GM21515 (cell line): ENCODE results near the gene LANCL3.
"Not testable (repeated sequence)": the region's sequence is repeated elsewhere in the genome, so short reads cannot be mapped to it uniquely, and the experiment has no call there.

Experiments used
- ATAC-seq: cut with Tn5 transposase; IDR thresholded peaks from one replicate; pipeline ENCODE4 v1.9.1; 2021; ENCODE audit not compliant: unreplicated experiment

Gene LANCL3

DNA sequence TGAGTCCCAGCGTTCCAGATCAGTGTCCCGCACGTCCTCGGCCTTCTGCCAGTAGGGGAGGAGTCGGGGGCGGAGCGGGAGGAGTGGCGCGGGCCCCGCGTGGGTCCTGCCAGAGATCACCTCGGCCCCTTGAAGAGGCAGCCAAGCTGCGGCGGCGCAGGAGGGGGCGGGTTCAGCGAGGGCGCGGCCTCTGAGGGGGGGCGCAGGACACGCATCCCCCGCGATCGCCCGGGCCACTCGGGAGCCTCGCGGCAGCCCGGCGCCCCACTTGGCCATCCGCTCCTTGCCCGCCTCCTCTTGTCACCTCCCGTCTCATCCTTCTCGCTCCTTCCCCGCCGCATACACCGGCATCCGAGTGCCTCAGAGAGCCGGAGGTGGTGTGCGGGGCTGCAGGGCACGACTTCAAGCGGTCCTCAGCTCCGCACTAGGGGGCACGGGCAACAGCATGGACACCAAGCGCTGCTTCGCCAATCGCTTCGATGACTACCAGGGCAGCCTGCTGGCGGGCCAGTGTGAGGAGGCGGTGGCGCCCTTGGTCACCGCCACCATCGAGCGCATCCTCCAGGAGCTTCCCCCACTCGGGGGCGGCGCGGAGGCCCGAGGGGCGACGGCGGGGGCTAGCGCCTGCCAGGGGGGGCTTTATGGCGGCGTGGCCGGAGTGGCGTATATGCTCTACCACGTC lies at the start of gene LANCL3:
Gene LANCL3, plus strand, starts transcription at position 236 of the 682 bp plus-strand sequence. Its CDS starts 210 bp downstream, at position 446.
- ATAC-seq = not testable (repeated sequence)

DNA sequence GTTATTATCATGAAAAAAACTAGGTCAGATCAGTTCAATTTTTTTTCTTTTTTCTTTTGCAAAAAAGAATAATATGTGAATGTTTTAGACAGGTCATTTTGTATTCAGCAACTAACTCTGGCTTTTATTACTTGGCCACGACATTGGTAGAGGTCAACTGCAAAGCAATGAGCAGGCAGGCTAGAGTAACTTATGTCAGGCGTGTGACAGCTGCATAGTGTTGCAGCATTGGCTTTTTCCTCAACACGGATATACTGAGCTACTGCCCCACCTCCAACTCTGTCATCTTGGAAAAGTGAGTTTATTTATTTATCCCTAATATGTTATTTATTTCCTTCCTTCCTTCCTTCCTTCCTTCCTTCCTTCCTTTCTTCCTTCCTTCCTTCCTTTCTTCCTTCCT lies 47.8 kb upstream of the LANCL3 start:
- not testable (repeated sequence) for ATAC-seq

DNA sequence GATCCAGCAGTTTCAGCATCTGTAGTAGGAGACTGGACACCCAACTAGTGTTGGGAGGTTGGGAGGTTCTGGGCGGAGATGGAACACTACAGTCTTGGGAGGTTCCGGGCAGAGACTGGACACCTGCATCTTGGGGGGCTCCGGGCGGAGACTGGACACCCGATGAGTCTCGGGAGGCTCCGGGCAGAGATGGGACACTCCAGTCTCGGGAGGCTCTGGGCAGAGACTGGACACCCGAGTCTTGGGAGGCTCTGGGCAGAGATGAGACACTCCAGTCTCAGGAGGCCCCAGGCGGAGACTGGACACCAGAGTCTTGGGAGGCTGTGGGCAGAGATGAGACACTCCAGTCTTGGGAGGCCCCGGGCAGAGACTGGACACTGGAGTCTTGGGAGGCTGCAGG lies 29.5 kb upstream of the LANCL3 start:
- ATAC-seq = no peak

DNA sequence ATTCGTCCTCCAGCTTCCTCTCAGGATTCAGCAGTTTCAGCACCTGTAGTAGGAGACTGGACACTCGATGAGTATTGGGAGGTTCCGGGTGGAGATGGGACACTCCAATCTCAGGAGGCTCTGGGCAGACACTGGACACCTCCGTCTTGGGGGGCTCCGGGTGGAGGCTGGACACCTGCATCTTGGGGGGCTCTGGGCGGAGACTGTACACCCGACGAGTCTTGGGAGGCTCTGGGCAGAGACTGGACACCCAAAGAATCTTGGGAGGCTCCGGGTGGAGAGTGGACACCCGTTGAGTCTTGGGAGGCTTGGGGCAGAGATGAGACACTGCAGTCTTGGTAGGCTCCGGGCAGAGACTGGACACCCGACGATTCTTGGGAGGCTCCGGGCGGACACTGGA lies 28.7 kb upstream of the LANCL3 start:
- no peak for ATAC-seq

DNA sequence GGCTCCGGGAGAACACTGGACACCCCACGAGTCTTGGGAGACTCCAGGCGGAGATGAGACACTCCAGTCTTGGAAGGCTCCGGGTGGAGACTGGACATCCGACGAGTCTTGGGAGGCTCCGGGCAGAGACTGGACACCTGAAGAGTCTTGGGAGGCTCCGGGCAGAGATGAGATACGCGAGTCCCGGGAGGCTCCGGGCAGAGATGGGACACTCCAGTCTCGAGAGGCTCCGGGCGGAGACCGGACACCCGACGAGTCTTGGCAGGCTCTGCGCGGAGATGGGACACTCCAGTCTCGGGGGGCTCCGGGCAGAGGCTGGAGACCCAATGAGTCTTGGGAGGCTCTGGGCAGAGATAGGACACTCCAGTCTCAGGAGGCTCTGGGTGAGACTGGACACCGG lies 28.1 kb upstream of the LANCL3 start:
- no peak for ATAC-seq

DNA sequence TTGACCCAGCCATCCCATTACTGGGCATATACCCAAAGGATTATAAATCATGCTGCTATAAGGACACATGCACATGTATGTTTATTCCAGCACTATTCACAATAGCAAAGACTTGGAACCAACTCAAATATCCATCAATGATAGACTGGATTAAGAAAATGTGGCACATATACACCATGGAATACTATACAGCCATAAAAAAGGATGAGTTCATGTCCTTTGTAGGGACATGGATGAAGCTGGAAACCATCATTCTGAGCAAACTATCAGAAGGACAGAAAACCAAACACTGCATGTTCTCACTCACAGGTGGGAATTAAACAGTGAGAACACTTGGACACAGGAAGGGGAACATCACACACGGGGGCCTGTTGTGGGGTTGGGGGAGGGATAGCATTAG lies 26.9 kb upstream of the LANCL3 start:
- not testable (repeated sequence) for ATAC-seq

DNA sequence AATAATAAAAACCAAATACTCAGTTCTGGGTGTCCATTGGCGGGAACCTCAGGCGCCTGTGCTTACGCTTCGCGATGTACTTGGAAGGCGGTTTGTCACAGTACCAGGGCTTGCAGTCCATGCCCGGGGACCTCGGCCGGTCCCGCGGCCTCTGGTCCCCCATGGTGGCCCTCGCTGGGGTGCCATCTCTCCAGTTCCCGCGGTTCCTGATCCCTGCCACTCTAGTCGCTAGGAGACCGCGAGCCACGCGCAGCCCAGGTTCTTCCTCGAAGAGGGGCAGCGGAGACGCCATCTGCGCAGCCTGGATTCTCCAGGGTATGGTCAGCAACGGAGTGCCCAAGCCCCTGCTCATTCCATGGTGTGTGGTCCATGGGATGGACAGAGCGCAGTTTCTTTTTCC lies 26.4 kb upstream of the LANCL3 start:
- no peak for ATAC-seq

DNA sequence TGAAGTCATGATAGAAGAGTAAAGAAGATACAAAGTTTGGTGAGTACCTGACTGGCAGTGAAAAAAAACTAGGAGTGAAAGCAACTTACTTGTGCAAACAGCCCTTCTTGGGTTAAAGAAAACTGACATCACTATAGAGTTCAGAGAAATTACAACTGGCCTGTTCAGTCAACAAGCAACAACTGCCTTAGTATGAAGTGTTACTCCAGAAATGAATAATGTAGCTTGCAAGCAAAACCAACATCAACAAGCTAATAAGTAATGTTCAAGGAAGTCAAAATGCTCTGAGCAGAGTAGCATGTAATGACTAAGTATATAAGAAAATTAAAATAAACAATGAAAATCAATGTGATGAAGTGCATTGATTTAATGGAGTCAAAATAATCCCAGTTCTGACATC lies 21.8 kb upstream of the LANCL3 start:
- ATAC-seq = not testable (repeated sequence)

DNA sequence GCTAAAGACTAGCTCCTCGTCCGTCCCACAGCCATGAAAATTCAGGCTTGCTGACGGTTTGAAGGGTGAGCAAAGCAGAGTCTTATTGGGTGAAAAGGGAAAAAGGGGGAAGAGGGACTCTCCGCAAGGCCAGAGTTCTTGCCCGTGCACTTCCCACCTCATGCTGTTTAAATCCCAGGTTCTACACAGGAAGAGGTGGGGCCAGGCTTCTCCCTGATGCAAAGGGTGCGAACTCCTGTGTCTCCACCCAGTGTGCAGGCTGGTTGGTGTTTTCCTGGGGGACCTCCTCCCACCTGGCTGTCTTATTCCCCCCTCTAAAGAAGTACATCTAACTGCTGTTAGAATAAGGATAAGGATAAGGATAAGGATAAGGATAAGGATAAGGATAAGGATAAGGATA lies 18.0 kb upstream of the LANCL3 start:
- no peak for ATAC-seq

DNA sequence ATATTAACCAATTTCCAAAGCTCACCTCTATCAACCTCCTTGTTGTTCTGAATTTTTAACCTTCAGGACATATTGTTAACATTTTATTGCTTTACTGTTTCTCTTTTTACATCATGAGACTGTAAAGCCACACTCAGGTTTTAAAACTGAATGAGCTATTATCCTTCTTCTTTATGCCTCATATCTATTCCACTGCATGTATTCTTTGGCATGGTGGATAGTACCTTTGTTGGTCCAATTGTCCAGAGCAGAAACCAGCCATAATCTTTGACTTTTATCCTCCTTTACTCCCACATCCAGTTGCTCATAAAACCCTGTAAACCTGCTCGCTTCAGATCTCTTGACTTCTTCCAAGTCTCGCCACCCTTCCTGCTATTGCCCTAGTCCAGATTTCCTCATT lies 6.2 kb upstream of the LANCL3 start:
- not testable (repeated sequence) for ATAC-seq

DNA sequence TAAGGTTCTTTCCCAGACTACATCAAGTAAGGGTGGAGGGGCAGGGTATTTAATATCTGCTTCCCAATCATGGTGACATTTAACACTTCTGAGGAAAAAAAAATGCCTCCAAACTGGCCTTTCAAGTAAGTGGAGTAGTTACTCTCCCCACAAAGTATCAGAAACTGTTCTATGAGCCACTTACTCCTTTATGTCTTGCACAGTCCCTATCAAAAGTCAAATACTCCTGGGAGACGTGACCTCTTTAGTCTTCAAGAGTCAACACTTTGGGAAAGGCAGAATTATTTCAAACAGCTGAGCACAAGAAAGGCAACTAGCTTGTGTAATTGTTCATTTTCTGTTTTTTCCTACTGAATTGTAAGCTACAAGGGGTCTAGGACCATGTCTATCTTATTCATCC lies 1.1 kb upstream of the LANCL3 start:
- ATAC-seq = not testable (repeated sequence)

DNA sequence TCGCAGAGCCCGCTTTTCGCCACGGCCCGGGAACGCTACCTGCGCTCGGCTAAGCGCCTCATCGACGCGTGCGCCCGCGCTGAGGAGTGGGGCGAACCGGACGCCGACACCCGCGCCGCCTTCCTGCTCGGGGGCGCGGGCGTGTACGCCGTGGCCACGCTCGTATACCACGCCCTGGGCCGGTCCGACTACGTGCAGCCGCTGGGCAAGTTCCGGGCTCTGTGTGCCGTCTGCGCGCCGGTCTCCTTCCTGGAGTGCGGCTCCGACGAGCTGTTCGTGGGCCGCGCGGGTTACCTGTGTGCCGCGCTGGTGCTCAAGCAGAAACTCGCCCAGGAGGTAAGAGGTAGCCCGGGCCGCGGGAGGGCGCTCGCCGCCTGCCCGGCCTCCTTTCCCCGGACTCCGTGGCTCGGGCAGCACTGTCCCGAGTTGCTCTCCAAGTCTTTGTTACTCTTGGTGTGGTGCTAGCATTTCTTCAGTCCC lies 687 bp downstream of the LANCL3 start:
- not testable (repeated sequence) for ATAC-seq

DNA sequence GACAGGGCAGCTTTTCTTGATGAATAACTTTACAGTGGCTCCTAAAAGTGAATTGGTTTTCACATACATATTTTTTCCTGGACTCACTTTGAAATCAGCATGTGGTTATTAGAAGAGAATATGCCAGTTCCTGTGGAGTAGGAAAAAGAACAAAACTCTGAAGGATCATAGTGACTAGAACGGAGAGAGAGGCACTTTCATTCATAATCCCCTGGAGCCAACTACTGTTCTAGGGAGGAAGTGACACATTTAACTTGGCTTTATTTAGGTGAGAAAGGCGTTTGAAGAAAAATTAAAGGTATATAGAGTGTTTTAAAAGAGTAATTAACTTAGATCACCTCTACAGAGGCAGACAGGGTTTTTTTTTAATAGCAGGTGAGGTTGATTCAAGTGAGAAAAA lies 1.7 kb downstream of the LANCL3 start:
- ATAC-seq = not testable (repeated sequence)

DNA sequence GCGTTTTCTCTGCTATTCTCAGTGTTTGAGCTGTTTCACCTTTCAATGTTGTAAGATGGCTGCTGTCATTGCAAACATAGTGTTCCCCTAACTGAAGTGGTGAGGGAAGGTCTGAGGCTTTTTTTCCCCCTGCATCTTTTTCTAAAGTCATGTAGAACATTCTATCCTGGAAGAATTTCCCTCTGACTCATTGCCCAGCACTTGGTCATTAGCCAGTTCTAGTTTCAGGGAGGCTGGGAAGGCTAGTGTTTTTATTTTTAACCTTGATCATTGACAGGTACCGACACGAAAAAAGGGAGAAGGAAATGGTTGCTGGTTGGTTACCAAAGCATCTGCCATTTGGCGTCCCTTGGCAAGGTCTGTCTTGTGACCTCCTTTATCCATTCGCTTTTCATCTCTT lies 6.6 kb downstream of the LANCL3 start:
- ATAC-seq = no peak

DNA sequence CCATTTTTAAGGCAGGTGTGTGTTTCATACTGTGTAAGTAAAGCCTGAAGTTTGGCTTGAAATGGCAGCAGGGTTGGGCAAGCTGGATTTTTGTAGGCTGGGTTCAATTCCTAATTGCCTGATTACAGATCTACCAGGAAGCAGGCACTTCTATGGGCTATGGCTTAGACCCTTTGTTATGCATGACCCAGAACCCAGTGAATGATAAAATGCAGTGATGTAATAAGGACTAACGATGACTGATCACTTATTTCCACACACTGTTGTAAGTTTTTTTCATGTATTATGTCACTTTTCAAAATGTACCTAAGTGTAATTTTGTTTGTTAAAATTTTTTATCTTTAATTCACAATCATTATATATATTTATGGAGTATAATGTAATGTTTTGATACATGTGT lies 8.6 kb downstream of the LANCL3 start:
- no peak for ATAC-seq

DNA sequence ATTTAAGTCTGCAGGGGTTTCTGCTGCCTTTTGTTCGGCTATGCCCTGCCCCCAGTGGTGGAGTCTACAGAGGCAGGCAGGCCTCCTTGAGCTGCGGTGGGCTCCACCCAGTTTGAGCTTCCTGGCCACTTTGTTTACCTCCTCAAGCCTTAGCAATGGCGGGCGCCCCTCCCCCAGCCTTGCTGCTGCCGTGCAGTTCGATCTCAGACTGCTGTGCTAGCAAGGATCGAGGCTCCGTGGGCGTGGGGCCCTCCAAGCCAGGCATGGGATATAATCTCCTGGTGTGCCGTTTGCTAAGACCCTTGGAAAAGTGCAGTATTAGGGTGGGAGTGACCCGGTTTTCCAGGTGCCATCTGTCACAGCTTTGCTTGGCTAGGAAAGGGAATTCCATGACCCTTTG lies 15.9 kb downstream of the LANCL3 start:
- not testable (repeated sequence) for ATAC-seq

DNA sequence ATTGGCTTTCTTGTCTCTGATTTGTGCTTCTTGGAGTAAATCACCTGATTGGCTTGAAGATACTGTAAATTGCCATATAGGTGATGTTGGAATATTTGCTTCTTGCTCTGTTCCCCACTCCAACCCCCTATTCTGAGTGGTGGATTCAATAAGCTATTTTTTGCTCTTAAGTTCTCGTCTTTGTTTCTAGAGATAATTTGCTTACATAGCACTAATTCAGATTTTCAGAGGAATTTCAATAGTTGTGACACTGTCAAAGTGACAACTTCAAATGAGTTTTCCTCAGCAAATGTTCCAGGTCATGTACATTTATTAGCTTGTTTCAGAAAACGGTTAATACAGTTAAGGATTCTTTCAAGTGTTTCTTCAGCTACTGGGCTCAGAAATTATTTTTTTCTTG lies 18.6 kb downstream of the LANCL3 start:
- ATAC-seq = no peak

DNA sequence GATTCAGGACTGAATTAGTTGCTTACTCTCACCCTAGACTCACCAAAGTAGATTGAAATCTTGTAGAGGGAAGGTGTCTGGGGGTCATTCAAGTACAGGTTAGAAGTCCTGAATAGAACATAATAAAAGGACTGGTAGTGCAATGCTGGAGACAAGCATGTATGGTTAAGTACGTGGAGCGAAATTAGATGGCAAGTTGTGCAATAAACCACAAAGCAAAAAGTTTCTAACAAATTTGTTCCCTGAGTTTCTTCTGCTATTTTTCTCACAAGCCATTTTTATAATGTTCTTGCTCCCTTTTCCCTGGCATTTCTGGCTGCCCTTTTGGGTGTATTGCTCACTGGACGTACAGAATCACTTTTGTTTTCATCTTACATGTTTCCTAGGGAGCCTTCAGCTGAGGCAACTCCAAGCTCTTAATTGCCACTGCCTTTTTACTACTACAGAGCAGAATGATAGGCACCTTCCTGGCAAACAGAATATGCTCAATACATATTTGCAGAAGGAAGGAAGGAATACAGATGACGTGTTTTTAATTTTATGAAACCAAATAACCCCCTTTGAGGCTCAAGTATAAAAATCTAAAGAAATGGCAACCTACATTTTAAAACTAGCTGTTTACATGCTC lies 23.4 kb downstream of the LANCL3 start:
- no peak for ATAC-seq

DNA sequence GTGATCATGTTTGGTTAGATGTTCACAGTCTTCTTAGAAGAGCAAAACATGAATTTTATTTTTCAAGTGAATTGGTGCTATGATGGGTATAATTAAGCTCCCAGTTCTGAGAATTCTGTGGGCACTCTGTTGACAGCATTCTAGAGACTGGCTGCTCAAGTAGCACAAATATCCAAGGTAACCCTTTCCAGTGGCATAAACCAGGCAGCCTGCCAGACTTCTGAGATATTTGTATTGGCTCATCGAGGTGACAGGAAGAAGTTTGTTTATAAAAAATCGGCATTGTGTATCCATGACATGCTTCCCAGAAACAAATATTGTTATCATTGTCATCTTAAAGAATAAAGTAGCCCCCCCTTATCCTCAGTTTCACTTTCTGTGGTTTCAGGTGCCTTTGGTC lies 28.3 kb downstream of the LANCL3 start:
- ATAC-seq = no peak

DNA sequence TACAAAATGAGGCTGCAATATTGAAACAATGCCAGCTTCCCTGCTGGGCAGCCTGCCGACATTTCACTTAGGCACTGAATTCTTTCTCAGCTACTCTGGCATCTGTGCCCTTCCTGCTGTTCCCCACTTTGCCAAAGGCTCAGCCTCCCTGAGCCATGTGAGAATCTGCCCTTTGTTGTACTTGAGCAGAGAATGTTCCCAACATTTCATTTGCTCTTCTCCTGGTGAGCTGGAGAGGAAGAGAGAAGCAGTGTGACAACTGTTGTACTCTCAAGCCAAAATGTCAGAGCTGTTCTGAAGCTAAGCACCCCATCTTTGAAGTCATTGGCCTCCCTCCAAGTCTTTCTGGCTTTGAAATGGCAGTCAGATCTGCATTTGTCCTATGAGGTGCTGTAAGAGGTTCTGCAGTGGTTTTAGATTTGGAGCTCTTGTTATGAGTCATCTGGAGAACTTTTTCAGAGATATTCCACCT lies 32.5 kb downstream of the LANCL3 start:
- no peak for ATAC-seq

DNA sequence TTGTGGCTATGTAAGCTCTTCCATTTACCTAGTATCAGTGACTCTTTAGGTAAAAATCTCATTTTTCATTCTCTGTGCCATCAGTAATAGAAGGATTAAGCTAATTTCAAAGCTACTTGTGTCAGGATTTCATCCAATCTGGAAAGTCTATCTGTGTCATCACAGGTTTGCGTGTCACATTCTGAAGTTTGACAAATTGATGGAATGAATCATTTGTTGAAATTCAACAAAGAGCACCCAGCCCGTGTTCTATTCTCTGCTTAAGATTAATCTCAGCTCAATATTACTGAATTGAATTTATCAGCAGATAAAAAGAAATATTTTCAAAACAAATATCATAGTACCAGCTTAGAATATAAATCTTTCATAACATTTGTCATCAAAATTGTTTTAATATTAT lies 35.8 kb downstream of the LANCL3 start:
- no peak for ATAC-seq

DNA sequence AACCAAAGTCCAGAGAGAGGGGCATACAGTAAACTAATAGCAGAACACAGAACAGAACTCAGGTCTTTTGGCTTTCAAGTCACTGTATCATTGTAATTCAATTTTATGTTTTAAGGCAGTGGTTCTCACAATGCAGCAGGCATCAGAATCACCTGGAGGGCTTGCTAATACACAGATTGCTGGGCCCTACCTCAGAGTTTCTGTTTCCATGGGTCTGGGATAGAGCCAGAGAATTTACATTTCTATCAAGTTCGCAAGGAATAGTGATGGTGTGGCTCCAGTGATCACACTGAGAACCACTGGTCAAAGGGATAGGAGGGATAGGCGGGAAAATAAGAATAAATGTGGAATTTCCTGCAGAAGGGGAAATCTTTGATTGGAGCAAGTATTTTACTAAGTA lies 36.7 kb downstream of the LANCL3 start:
- no peak for ATAC-seq

DNA sequence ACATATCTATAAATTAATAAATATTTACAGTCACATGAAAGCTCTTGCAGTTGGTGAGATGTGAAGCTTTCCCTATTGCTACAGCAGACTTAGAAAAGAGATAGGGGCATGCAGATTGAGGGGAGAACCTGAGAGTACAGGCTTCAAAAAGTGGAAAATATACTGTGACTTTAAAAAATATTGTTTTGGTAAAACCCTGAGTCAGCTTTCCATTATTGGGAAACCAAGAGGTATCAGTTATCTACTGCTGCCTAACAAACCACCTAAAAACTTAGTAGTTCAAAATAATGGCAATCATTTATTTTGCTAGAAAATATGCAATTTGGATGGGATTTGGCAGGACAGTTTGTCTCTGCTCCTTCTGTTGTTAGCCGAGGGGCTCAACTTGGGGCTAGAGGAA lies 38.3 kb downstream of the LANCL3 start:
- ATAC-seq = no peak
